ENCODE results near the gene ACSF3.

Gene ACSF3

DNA sequence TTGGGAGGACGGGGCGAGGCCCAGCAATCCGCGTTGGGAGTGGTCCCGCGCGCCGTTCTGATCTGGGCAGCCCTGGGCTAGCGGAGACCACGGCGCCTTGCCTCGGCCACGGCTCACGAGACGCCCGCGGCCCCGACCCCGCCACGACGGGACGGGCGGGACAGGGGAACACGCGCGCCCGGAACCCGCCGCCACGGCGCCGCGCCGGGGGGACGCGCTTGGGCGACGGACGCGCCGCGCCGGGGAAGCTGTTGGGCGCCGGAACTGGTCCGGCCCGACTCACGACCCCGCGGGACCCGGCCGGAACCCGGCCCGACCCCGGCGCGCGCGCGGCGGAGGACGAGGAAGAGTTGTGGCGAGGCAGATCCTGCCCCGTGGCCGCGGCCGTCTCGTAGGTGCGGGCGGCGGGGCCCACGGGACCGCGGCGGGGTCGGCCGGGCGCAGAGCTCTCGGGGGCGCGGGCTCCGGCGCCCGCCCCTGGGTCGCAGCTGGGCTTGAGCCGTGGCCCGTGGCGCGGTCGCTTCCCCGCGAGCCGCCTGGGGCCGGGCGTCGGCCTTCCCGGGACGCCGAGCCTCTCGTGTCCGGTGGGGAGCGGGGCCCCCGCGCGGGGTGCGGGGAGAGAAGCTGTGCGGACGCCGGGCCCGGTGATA, at the start of gene ACSF3:
Gene ACSF3, plus strand, starts transcription at position 251 of the 650 bp plus-strand sequence. CDS start 6,830 bp downstream, outside the sequence.
- DNase-seq (ENCODE audit: low spot score) = peak; percentile 69

- DNase-seq (ENCODE audit: low spot score) = no peak
These were observed 49.1 kb upstream of the ACSF3 start for GRCh38 chr16:89044418-89045180.

DNA sequence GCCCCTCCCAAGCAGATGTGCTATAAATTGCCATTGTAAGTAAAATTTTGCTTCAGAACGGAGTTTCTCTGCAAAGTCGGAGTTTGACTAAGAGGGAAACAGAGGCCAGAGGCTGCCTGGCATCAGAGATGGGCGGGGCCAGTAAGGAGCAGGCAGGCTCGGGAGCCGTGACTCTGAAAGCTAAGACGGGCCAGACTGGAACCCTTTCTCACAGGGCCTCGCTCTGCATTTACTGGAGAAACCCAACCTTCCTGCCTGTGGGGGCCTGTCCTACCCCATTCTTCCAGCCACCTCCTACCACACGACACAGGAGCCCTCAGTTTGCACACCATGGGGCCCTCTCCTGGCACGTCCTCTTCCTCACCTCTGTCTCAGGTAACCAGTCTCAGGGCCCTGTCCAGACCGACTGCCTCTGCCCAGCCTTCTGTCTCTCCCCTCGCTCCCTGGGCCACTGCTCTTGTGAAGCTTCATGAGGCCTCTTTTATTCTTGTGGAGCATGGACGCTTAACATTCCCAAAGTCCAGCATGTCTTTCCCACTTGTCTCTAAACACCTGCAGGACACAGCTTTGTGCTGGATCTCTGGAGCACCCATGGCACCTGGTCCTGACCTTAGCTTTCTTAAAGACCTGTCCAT, 48.4 kb upstream of the ACSF3 start:
- DNase-seq (ENCODE audit: low spot score) = no peak

- no peak for DNase-seq (ENCODE audit: low spot score)
These were observed 47.8 kb upstream of the ACSF3 start for GRCh38 chr16:89045881-89046280.

GRCh38 chr16:89046491-89046890, 47.2 kb upstream of the ACSF3 start:
- DNase-seq (ENCODE audit: low spot score) = no peak

GRCh38 chr16:89047331-89048089, 46.1 kb upstream of the ACSF3 start:
- no peak for DNase-seq (ENCODE audit: low spot score)

GRCh38 chr16:89048090-89048725, 45.4 kb upstream of the ACSF3 start:
- no peak for DNase-seq (ENCODE audit: low spot score)

GRCh38 chr16:89048871-89049422, 44.7 kb upstream of the ACSF3 start:
- no peak for DNase-seq (ENCODE audit: low spot score)

DNA sequence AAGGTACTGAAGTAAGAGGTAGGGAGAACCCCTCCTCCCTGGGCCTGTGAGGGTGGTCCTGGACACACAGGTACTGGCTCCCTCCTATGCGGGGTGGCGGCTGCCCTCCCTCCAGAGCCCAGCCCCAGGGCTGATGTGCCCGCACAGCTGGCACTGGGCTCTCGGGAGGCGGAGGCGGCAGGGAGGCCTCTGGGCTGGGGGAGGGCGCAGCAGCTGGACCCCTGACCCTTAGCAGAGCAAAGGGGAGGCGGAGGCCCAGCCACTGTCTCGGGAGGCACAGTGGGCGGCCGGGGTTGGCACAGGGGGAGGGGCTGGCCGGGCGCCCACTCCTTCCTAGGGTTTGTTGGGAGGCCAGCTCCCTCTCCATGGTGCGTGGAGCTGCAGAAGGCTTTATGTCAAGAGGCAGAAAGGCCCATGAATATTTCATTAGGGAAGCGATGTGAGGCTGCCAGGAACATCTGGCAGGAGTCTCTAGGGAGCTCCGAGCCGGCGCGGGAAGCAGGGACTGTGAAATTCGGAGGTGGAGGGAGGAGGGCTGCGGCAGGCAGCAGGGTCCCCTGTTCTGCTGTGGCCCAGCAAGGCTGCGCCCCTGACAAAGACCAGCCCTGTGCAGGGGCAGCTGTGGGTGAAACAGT, 44.1 kb upstream of the ACSF3 start:
- no peak for DNase-seq (ENCODE audit: low spot score)

- no peak for DNase-seq (ENCODE audit: low spot score)
These were observed 43.4 kb upstream of the ACSF3 start for GRCh38 chr16:89050119-89050867.

DNA sequence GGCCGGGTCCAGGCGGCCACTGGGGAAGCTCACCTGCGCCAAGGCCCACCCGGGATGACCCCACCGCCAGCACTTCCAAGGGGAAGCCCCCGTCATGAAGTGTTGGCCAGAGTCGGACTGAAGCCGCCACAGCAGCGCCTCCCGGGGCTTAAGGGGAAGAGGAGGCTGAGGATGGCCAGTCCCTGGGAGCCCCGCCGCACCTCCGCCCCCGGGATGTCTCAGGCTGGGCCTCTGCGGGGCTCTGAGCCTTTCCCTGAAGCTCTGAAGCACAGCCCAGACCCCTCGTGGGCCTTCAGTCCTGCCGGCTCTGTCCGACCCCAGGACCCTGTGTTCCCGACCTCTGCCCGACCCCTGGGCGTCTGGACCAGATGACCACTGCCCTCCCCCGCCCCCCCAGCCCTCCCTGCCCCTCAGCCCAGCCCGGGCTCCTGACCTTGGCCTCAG, 42.8 kb upstream of the ACSF3 start:
- DNase-seq (ENCODE audit: low spot score) = no peak

DNA sequence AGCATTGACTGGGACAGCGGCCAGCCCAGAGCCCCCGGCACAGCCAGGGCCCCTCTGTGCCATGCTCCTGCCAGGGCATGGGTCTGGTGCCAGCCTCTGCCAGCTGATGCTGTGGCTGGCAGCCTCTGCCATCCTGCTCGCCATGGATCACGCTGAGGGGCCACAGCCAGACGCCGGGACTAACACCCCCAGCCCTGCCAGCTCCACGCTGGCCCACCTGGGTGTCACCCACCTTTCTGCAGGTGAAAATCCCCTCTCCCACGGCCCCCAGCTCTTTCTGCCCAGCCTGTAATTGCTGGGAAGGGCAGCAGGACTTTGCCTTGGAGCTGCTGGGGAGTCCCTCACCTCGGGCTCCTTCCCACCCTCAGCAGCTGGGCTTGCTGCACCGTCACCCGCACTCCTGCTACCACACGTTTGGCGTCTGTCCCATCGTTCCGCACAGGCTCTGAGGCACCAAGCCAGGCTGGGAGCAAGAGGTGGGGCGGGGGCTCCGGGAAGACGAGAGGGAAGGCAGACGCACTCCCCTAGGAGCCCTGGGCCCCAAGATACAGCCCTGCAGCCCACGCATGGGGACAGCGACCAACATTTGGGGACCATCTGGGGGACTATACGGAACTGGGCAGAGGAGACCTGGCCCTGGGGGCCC, 42.0 kb upstream of the ACSF3 start:
- DNase-seq (ENCODE audit: low spot score) = no peak

DNA sequence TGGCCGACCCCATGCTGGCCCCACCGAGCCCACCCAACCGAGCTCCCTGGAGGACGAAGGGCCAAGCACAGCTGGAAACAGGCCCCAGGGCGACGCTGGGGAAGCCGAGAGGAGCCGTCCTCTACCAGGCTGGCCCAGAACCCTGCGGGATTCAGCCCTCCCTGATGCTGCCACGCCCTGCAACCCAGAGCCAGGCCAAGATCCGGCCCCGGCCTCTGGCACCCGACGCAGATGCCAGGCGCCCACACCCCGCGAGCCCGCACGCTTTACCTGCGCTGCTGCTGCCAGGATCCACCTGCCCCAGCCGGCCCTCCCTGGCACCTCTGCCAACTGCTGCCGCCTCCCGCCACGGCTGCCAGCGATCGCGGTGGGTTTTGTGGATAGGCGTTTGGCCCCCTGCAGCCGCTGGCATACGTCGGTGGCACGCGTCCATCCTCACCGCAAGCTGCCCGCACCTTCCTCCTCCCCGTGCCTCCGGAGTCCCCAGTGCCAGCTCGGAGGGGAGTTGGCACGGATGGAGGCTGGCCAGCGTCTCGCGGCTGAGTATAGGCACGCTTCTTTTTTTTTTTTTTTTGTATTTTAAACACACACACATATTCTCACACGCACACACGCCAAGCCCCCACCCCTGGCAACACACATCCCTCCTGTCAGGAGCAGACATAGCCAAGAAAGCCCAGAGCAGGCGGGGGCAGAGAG, 41.3 kb upstream of the ACSF3 start:
- DNase-seq (ENCODE audit: low spot score) = no peak

GRCh38 chr16:89052890-89053724, 40.5 kb upstream of the ACSF3 start:
- no peak for DNase-seq (ENCODE audit: low spot score)

DNA sequence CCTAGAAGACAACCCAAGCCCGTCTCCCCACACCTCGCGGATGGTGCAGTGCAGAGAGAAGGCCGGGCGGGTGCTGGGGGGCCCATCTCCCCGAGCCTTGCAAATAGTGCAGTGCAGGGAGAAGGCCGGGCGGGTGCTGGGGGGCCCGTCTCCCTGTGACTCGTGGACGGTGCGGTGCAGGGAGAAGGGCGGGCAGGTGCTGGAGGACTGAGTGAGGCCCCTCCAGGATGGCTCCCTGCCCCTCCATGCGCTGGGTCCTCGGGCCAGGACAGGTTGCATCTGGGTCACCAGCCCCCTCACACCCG, 40.0 kb upstream of the ACSF3 start:
- DNase-seq (ENCODE audit: low spot score) = no peak

- DNase-seq (ENCODE audit: low spot score) = no peak
These were observed 39.4 kb upstream of the ACSF3 start for GRCh38 chr16:89054261-89054661.

DNA sequence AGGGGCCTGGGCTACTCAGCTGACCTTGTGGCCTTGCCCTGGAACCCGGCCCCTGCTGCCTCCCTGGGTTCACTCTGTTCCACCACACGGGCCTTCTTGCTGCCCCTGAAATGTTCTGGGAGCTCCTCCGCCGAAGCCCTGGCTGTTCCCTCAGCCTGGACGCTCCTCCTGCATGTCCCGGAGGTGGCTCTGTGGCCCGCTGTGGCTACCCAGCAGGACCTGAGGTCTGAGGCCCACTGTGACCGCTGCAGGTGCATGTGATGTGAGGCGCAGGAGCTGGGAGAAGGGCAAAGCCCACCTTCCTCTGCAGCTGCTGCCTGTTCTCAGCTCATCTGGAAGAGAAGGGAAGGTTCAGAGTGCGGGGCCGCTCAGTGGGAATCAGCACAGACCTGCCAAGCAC, 38.9 kb upstream of the ACSF3 start:
- no peak for DNase-seq (ENCODE audit: low spot score)

DNA sequence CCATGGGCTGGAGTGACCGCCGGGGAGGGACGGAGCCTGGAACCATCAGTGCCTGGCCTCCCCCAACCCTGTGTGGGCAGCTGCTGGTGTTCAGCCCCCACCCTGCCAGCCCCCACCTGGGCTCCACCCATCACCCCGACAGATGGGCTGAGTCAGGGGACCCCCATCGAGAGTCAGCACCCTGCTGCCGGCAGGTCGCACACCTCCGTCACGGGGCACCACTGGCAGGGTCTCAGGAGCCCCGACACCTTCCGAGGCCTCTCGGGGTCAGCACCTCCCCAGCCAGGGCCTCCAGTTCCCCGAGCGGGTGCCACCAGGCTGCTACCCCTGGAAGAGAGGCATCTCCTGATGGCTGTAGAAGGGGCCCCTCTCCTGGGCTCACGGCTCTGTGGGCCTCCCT, 38.3 kb upstream of the ACSF3 start:
- no peak for DNase-seq (ENCODE audit: low spot score)
